GM21526 (cell line): ENCODE results near the gene RACK1.
"Not testable (repeated sequence)": the region's sequence is repeated elsewhere in the genome, so short reads cannot be mapped to it uniquely, and the experiment has no call there.

Experiments used
- ATAC-seq: cut with Tn5 transposase; IDR thresholded peaks from one replicate; pipeline ENCODE4 v1.9.1; 2021; ENCODE audit warnings: moderate library complexity; ENCODE audit not compliant: unreplicated experiment, low FRiP score

Gene RACK1

GRCh38 chr5:181243564-181244343, at the start of gene RACK1:
TSS of gene RACK1 (minus strand) at chr5:181243906. CDS start at chr5:181243800, 106 bp downstream.
- peak; percentile 52 for ATAC-seq

- peak; percentile 77 for ATAC-seq
Measured at GRCh38 chr5:181287331-181287730, 43.6 kb upstream of the RACK1 start.

- ATAC-seq, result not testable (repeated sequence)
Measured at GRCh38 chr5:181285962-181286705, 42.4 kb upstream of the RACK1 start.

DNA sequence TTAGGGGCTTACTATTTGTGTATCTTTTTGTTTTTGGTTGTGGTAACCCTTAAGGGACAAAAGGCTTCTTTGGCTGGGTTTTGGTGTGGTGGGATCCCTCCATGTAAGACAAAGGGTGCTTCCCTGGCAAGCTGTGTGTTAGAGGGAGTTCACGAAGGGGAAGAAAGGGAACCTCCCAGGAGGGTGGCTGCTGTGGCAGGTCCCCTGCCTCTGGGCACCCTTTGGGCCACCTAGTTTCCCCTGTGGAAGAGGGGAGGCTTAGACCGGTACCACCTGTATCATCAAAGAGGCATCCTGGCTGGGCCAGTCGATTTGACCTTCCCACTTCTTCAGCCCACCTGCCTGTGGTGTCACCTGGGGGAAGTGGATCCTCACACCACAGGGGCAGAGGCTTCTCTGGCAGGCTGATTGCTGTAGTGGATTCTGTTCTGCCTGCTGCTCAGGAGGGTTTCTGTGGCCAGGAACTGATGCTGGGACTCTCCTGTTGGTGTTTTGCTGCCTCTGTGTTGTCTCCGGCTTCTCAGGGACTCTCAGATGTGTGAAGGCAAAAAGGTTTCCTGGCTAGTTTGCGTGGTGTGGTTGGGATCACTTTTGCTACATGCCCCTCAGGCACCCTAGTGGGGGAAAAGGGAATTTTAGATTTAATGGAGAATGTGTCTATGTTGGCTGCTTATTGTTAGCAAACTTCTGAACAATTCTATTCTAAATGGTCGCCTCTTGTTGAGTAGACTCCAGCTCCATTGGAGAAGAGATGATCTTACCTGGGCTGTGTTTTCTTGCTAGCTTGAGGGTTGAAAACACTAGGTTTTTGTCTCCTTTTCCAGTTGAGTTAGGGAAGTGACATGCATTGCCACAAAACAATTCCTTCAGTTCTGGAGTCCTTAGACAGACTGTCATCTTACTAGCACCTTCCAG, 40.4 kb upstream of the RACK1 start:
- ATAC-seq, result not testable (repeated sequence)

DNA sequence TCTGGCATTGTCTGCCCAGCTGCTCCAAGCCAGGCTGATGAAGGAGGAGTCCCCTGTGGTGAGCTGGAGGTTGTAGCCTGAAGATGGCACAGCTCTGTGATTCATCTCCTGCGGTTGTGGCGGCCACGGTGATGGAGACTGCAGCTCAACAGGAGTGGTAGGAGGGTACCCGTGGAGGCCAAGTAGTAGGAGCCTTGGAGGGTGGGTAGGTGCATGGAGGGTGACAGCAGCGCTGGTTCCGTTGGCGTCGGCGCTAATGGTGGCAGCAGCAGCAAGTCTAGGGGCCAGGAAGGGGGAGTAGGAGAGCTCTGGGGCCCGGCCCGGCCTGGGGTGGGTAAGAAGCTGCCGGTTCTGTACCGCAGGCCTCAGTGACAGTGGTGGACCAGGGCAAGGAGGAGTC, 39.6 kb upstream of the RACK1 start:
- no peak for ATAC-seq

GRCh38 chr5:181282874-181283273, 39.2 kb upstream of the RACK1 start:
- ATAC-seq, result no peak

DNA sequence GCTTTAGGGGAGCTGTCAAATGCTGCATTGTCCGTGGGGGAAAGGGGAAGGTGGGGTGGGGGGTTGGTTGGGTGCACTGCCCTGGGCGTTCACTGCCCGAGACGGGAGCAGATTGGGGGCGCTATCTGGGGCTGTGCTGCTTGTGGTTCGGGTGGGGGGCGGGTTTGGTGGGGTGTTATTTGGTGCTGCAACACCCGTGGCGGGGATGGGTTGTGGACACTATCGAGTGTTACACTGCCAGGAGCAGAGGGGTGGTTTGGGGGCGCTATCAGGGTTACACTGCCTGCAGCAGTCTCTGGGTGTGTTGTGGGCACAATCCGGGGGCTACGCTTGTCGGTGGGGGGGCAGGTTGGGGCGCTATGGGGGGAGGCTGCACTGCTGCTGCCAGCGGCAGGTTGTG, 38.7 kb upstream of the RACK1 start:
- not testable (repeated sequence) for ATAC-seq

DNA sequence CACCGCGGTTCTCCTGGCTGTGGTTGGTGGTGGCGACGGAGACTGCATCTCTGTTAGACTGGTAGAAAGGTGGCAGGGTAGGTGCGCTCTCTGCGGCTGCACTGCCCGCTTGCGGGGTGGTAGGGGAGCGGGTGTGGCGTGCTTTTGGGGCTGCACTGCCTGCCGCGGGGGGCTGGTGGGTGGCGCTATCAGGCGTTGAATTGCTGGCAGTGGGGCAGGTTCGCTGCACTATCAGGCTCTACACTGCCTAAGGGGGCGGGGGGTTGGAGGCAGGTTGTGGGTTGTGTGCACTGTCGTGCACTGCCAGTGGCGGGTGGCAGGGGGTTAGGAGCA, 38.2 kb upstream of the RACK1 start:
- ATAC-seq, result no peak

- ATAC-seq, result no peak
Measured at GRCh38 chr5:181281077-181281983, 37.6 kb upstream of the RACK1 start.

DNA sequence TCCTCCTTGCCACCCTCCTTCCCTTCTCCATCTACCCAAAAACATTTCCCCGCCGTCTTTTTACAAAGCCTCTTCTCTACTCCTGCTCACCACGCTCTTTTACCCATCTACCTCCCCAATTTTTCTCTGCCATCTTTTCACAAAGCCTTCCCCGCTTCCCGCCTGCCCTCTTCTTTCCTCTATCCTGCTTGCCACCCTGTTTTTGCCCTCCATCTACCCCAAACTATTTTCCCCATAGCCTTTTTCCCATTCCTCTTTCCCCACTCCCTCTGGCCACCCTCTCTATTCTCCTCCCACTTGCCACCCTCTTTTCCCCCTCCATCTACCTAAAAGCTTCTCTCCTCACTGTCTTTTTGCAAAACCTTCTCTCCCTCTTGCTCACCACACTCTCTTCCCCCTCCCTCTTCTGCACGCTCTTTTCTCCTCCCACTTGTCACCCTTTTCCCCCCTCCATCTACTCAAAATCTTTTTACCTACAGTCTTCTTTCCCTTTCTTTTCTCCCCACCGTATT, 36.6 kb upstream of the RACK1 start:
- ATAC-seq, result no peak

DNA sequence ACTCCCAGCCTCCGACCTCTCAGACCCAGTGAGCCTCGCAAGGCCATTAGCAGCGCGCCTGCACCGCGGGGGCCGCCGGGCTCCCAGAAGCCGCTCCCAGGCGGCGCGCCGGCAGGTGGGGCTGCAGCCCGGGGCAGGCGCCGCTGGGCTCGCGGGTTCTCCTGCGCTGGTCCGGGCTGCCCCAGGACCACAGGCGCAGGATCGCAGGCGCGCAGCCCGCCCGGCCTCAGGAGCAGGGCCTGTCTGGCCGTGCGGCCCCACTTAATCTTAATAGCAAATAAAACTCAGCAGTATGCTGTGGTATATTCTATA, 29.7 kb upstream of the RACK1 start:
- ATAC-seq, result not testable (repeated sequence)

- ATAC-seq, result no peak
Measured at GRCh38 chr5:181271081-181271480, 27.4 kb upstream of the RACK1 start.

GRCh38 chr5:181267907-181268306, 24.2 kb upstream of the RACK1 start:
- ATAC-seq, result not testable (repeated sequence)

DNA sequence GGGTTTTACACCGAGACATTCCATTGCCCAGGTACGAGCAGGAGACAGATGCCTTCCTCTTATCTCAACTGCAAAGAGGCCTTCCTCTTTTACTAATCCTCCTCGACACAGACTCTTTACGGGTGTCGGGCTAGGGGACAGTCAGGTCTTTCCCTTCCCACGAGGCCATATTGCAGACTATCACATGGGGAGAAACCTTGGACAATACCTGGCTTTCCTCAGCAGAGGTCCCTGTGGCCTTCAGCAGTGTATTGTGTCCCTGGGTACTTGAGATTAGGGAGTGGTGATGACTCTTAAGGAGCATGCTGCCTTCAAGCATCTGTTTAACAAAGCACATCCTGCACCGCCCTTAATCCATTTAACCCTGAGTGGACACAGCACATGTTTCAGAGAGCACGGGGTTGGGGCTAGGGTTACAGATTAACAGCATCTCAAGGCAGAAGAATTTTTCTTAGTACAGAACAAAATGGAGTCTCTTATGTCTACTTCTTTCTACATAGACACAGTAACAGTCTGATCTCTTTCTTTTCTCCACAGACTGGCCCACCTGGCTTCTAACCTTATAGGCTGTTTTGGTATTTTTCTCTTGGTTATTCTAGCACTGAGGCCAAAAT, 23.7 kb upstream of the RACK1 start:
- not testable (repeated sequence) for ATAC-seq

DNA sequence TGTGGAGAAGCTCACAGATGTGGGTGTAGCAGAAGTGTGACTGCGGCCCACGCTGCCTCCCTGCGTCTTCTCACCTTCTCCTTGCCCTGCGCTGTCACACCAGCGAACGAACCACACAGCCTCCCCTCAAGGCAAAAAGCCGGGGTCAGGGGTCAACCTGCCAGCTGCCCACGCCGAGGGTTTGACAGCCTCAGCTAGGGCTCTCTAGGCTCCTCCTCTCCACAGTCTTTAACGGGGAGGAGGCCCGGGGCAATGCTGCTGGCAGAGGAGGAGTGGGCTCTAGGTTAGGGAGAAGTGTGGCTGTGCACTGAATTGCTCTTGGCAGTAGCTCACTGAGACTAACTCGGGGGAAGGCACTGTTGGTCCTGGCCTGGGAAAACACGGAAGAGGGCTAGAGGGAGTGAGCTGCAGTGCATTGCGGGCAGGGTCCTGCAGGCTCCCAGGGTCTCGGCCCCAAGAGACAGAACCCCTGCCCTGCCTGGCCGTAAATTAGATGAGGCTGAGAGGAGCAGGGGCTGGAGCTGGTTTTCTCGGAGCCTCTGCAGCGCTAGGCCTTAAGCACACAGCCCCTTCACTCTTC, 21.5 kb upstream of the RACK1 start:
- no peak for ATAC-seq

DNA sequence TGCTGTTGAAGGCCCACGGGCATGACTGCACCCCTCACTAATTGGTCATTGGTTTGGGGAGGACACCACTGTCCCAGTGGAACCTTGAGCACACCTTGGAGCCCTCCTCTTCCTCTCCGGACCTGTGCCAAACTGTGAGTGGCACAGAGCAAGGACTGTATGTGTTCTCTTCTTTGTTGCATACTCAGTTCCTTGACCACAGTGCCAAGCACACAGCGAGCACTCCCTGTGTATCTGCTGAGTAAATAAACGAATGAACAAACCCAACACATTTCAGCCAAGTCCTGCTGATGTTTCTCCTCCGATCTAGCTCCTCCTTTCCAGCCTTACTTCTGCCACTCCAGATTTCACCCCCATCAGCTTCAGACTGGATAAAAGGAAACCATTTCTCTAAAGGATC, 19.9 kb upstream of the RACK1 start:
- ATAC-seq, result no peak

DNA sequence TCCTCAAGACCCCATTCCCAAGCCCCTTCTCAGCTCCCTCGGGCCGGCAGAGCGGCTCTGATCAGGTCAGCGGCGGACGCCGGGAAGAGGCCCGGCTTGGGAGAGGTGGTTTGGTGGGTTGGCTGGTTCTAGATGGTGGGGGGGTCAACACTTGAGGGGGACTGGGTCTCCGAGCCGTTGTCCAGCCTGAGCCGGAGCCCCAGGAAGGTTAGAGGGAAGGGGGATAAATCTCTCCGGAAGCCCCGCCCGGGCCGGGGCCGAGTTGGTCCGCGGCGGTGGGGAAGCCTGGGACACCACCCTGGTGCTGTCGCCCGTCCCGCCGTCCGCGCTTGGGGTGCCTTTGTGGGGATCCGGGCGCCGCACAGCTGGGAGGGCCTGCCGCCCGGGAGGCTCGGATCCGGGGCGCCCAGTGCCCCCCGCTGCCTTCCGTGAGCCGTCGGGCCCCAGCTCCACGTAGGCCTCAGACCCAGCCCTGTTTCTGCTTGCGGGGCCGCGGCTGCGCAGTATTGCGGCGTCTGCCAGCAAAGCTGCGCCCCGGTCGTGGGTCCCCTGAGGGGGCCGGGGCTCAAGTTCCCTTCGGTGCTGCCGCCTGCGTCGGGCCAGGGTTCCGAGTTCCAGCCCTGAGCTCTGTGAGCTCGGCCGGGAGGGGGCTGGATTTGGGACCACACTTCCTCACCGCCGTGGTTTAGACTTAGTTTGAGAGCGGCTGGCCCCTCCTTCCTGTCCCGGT, 17.8 kb upstream of the RACK1 start:
- ATAC-seq, result peak; percentile 50

GRCh38 chr5:181260720-181261319, 17.1 kb upstream of the RACK1 start, which contains the start of gene TRIM52:
TSS of gene TRIM52 (minus strand) at chr5:181261143. CDS start at chr5:181260813, 330 bp downstream.
- peak; percentile 83 for ATAC-seq
